Tongue (tissue), 2 donors: Measurements from ENCODE around the gene ASRGL1. TPM values are rescaled to one million over a fixed set of nuclear protein-coding genes. Genes with fewer than 3 reads are reported as not detected.

Experiments
- DNase-seq: peaks from one replicate; pipeline ENCODE4 v3.0.0-alpha.2; 2015
- total RNA-seq: library from RNA; depleted of rRNA; stranded (reverse); fragments of >200 nt; gene quantifications from one replicate; pipeline ENCODE4 v1.2.3, GENCODE V29; 2014

Gene ASRGL1
- total RNA-seq, 1 donor from 2014 or later, result 9.0 TPM

DNA sequence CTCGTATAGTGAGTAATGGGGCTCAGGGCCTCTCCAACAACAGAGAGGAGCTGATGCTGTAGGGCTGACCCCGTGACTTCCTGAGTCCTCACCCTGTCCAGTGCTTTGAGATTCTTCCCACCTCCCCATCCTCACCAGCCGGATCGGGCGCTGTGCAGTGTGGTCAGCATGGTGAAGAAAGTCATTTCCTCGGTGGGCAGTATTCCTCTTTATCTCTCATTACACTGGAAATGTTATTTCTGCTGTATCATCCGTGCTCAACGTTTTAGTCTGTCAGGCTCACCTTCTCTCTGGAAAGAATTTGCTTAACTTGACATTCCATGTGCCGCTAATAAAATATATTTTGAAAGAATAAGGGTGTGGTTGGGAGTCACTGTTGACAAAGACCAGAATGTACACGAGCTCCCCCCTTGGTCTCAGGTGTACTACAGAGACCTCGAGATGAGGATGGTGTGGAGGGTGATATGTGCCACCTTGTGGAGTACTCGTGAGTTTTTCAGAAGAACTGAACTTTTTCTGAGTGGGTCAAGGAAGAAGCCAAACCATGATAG lies 55.9 kb downstream of the ASRGL1 start:
- peak; percentile 31 for DNase-seq

DNA sequence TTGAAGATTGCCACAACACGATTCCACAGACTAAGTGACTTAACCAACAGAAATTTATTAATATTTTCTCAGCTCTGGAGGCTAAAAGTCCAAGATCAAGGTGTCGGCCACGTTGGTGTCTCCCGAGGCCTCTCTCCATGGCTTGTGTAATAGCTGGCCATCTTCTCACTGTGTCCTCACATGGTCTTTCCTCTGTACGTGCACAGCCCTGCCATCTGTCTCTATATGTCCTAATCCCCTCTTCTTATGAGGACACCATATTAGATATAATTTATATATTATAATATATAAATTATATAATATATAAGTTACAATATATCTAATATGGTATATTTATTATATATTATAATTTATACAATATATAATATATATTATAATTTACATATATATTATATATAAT lies 56.5 kb downstream of the ASRGL1 start:
- DNase-seq, result no peak

DNA sequence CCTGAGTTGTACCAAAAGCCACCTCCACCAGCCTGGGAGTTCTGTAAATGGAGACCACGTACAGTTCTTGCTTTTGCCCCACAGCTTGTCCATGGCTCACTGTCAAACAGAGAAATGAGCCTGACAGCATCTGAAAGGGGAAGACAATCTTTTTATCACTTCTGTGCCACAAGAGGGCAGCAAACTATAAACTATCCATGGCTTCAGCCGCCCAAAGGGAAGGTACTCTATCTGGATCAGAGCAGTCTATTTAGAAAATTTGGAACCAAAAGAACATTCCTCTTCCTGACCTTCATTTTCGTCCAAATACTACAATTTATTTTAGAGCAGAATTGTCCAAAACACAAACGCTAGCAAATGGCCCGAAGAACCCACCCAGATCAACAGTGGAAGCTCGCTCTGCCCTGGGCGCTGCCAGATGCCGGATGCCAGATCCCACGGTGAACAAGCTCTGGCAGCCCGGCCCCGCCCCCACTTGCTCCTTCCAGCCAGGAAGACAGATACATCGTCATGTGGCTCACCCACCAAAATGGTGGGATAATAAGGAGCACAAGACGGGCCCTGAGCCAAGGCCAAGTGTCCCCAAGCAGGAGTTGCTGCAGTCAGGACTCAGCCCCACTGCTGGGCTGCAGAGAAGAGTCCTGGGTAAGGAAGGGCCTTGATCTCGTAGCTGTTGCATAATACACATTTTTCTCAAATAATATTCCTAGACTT lies 57.7 kb downstream of the ASRGL1 start:
- DNase-seq, result peak; percentile 95

DNA sequence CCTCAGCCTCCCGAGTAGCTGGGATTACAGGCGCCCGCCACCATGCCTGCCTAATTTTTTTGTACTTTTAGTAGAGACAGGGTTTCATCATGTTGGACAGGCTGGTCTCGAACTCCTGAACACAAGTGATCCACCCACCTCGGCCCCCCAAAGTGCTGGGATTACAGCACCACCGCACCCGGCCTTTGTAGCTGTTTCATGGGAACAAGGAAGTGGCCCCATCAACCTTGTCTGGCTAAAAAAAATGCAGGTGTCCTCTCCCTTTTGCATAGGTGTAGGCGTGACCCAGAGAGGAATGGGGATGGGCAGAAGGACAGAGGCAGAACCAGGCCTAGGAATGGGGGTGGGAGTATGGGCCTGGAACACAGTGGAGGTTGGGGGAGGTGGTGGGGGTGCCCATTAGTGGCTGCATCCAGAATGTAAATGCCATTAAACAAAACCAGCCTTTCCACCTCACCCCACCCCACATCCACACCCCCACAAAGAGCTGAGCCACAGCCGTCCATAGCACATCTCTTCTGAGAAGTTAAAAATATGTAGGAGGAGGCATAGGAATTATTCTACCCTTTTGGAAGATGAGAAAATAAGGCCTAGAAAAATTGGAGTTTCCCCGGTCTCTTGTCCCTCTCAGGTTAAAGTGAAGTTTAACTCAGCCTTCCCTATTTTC lies 58.8 kb downstream of the ASRGL1 start:
- DNase-seq, result no peak

DNA sequence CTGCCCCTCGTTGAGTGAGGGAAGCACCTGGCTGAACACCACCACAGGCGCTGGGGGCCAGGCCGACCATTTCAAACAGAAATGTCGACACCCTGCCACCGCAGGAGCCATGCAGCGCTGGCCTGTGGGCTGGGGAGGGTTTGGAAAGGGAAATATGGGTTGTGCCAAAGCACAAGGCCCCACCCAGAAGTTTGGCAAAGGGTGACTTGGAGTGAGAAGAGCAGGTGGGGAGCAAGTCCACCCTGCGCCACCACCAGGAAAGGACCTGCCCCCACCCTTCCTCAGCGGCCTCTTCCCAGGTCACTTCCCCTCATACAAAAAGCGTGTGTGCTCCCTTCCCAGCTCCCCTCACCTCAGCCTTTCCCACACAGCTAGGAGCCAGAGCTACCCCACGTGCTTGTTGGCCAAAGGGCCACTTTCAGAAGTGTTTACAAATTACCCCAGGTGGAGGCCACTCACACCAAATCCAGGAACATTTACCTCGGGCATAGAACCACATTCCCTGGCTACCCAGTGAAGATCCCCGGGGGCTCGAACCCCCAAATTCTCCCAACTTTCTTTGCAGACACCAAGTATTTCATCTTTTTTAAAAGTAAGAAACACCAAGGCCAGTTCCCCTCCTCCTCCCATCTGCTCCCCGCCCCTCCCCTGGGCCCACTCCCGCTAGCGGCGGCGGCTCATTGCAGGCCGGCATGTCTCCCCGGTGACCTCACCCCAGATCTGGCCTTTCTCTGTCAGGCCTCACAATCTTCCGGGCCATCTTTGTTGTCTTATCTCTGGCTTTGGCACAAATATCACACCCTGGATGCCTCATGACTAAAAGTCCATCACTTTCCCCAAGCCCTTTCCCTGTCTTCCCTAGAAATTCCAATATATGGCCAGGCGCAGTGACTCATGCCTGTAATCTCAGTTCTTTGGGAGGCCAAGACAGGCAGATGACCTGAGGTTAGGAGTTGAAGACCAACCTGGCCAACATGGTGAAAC lies 61.1 kb downstream of the ASRGL1 start:
- DNase-seq, result peak; percentile 77

DNA sequence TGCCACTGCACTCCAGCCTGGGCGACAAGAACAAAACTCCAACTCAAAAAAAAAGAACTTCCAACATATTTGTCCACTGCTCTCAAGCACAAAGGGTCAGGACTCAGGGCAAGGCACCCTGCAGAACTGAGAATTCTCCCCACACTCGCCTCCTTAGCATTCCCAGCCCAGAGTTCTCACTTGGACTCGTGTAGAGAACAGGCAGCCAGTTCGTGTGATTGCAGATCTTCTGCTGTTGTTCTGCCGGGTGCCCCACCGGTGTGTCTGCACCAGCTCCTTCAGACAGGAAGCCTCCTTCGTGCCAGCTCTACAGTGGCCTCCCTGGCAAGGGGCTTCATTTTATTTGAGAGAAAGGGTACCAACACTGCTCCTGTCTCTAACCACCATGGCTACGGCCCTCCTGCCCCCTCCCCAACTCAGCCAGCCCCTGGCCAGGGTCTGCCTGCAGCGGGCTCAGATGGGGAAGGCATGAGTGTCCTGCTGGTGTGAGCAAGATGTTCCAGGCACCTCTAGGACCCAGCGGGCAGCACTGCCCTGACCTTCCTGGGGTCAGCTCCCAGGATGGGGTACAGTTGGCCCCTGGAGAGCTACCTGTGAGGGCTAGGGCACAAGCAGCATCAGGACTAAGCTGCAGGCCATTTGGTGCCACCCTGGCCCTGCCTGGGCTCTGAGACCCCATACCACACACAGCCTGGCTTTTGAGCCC lies 62.1 kb downstream of the ASRGL1 start:
- DNase-seq, result no peak

DNA sequence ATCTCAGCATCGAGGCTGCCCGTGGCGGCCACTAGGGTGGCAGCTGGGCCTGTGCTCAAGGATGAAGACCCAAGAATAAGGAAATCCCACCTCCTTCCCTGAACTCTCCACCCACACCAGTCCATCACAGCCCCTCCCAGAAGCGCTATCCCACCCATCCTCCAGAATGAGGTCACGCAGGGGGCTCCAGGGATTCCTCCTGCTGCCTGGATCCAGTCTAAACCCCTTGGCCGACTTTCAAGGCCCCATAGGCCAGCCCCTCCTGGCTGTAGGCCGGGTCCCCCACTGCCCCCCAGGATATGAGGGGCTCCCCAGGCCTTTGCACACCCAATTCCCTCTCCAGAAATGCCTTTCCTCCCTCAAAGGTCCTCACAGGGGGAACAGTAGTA lies 62.6 kb downstream of the ASRGL1 start:
- DNase-seq, result peak; percentile 89

DNA sequence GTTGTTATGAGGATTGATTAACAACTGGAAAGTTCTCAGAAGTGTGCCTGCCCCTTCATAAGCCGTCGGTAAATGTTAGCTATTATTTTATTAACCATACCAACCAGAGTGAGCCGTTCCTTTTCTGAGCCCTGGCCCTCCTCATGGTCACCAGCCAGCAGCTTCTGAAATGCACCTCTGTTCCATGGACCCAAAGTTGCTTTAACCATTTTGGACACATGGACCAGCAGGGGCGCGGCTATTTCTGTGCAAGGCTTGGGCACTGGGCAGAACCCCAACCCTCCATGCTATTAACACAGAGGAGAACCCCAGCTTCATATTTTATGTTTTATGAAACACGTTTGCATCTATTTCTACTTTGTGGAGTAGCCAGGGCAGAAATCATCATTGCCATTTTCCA lies 63.0 kb downstream of the ASRGL1 start:
- DNase-seq, result no peak

DNA sequence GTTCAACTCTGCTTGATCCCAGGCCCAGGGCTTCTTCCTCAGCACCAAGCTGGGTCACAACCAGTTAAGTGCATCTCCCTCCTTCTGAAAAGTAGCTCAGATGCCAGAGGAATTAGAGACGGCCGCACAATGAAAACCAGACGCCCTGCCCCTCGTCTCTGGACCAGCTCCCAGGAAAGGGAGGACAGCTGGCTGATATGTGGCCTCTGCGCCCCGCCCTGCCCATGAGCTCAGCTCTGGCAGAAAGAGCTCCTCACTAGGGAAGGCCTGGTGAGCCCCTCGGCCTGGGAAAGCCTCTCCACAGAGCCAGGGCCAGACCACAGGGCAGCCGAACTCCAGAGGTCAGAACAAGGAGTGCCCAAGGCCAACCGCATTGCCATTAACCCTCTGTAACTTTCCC lies 63.5 kb downstream of the ASRGL1 start:
- DNase-seq, result peak; percentile 97

DNA sequence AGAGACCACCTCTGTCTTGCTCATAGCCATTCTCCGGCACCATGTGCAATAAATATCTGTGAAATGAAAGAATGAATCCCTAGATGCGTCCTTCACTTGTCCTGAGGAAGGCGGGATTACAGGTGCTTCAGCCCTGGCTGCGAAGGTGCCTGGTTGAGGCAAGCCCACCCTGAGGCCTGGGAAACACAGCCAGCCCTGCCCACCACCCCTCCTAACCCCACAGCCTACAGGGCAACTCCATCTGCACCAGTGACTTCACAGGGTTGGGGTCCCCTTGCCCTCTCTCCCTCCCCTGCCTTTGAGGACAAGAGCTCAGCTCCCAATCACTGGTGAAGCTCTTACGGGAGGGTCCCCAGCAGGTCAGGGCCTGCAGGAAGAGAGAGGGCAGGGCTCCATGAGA lies 64.1 kb downstream of the ASRGL1 start:
- no peak for DNase-seq

DNA sequence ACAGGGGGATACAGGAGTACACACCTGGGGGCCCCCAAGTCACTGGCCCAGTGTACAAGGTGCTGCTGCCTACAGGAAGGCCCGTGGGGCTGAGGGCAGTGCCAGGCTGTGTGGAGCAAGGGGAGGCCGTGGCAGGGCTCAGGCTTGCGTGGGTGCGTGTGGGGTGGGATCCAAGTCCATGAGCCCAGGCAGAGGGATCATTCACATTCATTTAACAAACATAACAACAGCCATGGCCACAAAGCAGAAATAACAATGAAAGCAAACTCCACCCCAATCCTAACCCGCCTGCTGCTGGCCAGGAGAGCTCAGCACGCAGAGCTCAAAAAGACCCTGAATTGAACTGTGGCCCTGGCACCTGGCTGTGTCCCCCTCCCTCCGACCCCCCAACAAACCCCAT lies 64.6 kb downstream of the ASRGL1 start:
- DNase-seq, result no peak

DNA sequence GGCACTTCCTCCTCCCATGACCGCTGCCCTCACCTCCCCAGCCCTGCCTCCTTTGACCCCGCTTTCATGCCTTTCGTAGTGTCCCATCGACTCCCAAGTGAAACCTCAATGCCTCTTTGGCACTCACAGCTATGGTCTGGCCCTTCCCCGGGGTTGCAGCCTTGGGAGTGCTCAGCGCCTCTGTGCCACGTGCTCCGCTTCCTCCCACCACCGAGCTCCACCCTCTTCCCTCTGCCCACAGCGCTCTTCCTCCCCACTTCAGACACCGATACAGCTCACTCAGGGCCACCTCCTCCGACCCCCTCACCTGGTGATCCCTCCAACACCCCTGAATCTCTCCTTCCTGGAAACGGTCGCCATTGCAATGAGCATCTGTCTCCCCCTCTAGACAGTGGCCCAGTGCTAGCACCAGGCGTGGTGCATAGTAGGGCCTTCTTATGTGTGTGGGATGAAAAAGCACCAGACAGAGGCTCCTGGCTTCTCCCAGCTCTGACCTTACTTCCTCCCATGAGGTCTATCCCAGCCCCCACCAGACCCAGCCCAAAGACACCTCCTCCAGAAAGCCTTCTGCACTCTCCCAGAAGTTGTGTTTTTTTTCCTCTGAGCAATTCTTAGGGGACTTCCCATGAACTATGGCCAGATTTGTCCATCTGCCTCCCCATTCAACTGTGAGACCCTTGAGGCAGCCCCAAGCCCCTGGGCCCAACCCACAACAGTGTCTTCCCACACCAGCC lies 65.1 kb downstream of the ASRGL1 start:
- no peak for DNase-seq

DNA sequence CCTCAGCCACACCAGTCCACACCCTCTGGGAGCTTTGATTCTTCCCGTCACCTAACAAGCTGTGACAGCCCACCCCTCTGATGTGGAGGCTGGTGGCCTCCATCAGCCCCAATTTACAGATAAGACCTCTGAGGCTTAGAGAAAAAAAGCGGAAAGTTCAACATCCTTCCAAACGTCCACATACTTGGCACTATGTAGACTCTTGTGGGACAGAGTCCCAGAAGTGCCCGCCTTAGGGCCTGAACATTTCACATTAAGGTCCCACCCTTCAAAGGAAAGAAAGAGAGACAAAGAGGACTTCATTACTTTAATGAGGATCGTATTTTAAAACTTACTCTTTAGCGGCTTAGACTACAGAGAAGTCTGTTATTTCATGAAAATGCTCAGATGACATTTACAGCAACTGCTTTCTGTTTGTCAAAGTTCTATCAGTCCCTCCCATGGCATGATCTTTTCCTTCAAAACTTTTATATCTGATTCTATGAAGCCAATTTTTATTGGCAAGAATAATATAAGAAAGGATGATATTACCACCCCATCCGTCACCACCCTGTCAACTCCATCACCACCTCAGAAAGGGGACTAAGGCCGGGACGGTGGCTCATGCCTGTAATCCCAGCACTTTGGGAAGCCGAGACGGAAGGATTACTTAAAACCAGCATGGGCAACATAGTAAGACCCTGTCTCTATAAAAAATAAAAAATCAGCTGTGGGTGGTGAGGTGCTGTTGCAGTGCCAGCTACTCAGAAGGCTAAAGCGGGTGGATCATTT lies 65.9 kb downstream of the ASRGL1 start:
- no peak for DNase-seq

DNA sequence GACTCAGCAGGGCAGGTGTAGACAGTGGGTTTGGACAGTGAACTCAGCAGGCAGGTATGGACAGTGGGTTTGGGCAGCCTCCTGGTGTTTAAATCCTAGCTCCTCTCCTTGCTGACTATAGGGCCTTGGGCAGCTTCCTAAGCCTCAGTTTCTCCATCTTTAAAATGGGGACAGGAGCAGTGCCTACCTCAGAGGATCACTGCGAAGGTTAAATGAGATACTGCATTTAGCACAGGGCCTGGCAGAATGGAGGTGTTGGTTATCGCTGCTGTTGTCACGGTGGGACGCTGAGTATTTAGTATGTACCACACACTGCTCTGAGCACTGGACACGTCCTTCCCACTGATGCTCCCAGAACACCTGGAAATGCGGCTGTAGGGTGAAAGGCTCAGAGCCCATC lies 67.2 kb downstream of the ASRGL1 start:
- DNase-seq, result no peak

DNA sequence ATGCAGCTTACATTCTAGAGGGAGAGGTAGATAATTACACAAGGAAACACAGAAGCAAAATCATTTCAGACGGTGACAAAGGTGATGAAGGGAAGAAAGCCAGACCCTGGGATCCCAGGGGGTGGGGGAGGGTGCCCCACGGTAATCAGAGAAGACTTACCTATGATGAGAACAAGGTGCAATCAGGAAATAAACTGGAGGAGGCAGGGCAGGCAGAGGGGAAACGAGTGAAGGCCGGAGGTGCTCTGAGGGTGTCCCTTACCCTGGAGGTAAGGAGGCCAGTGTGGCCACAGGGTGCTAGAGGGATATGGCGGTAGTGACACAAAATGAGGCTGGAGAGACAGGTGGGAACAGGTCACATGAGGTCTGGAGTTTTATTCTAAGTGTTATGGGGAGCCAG lies 67.7 kb downstream of the ASRGL1 start:
- DNase-seq, result no peak

DNA sequence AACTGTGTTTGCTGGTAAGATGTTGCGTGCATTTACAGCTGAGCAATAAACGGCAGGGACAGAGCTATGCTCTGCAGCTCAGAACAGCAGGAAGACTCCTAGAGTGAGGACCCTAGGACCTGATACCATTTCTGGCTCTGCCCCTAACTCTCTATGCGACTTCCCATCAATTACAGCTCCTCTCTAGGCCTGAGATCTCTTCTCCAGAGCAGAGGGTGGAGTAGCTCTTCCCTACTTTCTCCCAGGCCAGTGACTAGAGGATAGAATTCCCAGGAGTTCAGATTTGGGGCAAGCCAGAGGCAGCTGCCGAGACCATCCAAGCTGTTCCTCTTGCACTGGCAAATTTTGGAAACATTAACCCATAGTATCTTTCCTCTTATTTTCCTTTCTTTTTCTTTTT lies 68.8 kb downstream of the ASRGL1 start:
- peak; percentile 63 for DNase-seq

DNA sequence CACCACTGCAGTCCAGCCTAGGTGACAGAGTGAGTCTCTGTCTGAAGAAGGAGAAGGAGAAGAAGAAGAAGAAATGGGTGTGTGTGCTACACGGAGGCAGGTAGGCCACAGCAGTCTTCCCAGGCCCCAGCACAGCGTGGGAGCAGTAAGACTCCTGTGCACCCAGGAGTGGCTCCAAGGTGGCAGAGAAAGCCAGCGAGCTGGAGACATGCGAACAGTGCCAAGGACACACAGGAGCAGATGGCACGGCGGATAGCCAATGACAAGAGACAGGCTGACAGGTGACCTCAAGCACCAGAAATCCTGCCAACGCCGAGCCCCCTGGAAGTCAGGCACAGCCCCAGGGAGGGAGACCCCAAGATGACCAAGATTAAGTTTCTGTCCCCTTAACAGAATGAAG lies 72.6 kb downstream of the ASRGL1 start:
- peak; percentile 24 for DNase-seq

DNA sequence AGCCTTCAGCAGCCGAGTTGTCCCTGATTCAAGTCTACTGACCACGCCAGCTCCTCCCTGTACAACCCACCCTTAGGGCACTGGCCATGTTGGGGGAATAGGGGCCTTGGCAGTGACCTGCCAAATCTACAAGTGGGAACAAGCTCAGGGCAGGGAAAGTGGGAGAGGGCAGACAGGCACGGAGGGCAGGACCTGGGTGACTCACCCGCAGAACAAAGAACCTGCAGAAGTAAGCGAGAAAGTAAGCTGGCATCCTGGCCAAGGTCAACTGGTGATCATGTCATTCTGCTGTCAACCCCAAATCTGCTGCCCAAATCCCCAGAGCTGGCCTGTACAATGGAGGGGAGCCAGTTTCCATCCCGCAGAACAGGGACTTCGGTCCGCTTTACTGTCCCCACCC lies 73.7 kb downstream of the ASRGL1 start:
- DNase-seq, result no peak

DNA sequence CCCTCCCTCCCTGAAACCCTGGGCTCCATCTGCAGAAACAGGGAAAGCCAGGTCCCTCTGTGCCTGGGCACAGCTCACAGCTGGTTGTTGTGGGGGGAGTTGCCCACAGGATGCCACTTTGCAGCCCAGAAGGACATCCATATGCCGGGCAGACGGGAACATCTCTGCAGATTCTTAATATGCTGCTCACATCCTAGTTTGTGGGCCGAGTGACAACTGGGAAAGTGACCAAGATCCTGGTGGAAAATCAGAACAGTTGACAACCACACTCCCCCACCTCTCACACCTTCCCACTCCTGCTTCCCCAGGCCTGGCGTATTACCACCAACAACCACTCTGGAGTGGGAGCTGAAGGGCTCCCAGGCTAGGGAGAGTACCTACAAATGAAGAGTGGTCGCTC lies 74.3 kb downstream of the ASRGL1 start:
- no peak for DNase-seq

DNA sequence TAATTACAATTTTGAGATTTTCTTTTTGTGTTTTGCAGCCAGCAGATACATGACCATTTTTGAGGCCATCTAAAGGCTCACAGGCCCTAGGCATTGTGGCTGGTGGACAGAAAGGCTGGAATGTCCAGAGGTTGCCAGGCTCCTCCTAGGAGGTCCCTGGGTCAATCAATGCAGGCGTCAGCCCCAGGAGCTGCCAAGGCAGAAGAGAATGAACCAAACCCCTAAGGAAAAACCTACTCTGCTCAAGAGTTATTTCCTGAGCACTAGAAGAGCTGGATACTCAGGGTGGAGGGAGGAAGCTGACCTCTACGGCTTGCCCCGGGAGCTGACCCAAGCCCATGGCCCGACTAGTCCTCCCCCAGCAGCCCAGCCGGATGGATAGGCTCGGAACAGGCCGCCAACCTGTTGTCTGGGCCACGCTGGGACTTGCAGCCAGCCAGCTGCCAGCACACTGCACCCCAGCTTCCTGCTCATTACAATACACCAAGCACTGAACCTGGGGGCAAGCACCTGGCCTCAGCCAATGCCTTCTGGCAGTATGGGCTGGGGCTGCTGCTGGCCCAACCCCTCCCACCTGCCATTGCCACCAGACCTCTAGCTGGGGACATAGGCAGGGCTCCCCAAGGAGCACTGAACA lies 75.9 kb downstream of the ASRGL1 start:
- DNase-seq, result no peak
